Measurements from ENCODE around the gene ERC2. TPM values are rescaled to one million over a fixed set of nuclear protein-coding genes. Genes with fewer than 3 reads are reported as not detected.

Gene ERC2
- total RNA-seq, 1 donor from 2014 or later, result 7.4 TPM

DNA sequence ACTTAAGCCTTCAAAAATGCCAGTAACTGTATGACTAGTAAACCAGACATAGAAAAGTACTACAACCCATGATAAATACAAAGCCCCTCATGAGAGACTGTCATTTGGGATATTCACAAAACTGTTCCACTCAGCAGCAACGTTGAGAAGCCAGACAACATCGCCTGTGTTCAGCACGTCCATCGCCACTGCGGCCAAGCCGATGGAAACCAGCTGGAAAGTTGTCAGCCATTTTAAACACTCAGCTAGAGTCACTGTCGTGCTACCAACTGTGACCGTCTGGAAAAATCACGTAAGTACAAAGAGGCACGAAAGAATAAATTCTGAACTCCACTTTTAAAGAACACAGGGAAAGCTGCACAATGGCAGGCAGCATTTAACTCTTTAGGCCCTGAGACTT is 640.5 kb downstream of the ERC2 start:
- H3K27ac ChIP-seq (ENCODE audit: low read depth, low read length), result no peak overlapping the region
- H3K9me3 ChIP-seq (ENCODE audit: insufficient read depth, low read depth, low read length), result no peaks in the 10 kb centered on the region
- H3K4me3 ChIP-seq (ENCODE audit: insufficient read depth, low read depth, low read length), result no peak overlapping the region
- no peak overlapping the region for H3K9ac ChIP-seq (ENCODE audit: low read length)
- H3K79me2 ChIP-seq (ENCODE audit: insufficient read depth, low read length), result no peaks in the 10 kb centered on the region
- TF ChIP-seq EZH2 (IDR thresholded peaks at IDR 0.05; ENCODE audit: insufficient read depth, low read length) (no peak), CTCF (IDR thresholded peaks at IDR 0.05; ENCODE audit: insufficient read depth, low read depth, low read length) (no peak)
- Mint-ChIP-seq H3K4me1 (ENCODE audit: low read depth, unreplicated experiment) (no peaks in the 10 kb centered on the region), H3K36me3 (ENCODE audit: low read depth, unreplicated experiment) (peaks cover 2% of the 10 kb centered on the region), H3K27me3 (ENCODE audit: low read depth, unreplicated experiment) (no peaks in the 10 kb centered on the region), H3K27ac (ENCODE audit: unreplicated experiment) (no peak overlapping the region), H3K9me3 (ENCODE audit: unreplicated experiment) (peaks cover 3% of the 10 kb centered on the region), H3K4me3 (ENCODE audit: unreplicated experiment) (no peak overlapping the region)
- H3K36me3 ChIP-seq (ENCODE audit: insufficient read depth, low read length), result no peaks in the 10 kb centered on the region
- H3K27me3 ChIP-seq (ENCODE audit: insufficient read depth, low read length), result no peaks in the 10 kb centered on the region
- peaks cover 4% of the 10 kb centered on the region for H3K4me1 ChIP-seq (ENCODE audit: insufficient read depth, low read length)
- FAIRE-seq (no peak), DNase-seq (ENCODE audit: low read depth) (no peak)
- H2AFZ ChIP-seq (ENCODE audit: low read depth, low read length), result no peak overlapping the region
- no peaks in the 10 kb centered on the region for H4K20me1 ChIP-seq (ENCODE audit: insufficient read depth, low read length)
- no peak overlapping the region for H3K4me2 ChIP-seq (ENCODE audit: low read length)

DNA sequence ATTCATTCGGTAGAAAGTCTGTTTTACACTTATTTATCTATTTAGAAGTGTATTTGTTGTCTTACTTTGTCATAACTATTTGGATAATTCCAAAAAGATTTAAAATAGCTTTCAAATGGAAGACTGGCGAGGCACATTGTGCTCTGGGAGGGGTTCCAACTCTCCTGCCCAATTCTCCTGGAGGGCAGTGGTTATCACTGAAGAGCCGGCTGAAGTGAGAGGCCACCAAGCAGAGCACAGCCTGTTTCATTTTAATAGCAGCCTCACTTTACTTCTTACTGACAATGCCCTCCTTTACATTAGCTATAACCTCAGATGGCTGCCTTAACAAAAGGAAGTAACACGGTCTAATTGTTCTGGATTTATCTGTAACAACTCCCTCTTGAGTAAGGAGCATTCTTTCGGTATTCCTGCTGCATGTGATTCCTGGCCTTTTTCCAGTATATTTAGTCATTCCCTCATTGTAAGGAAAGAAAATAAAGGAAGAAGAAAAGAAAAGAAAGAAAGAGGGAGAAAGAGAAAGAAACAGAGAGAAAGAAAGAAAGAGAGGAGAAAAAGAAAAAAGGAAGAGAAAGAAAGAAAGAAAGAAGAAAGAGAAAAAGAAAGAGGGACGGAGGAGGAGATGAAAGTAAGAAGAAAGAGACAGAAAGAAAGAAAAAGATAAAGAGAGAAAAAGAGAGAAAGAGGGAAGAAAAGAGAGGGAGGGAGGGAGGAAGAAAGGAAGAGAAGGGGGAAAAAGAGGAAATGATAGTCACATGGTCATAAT is 641.4 kb downstream of the ERC2 start:
- H3K27ac Mint-ChIP-seq (ENCODE audit: unreplicated experiment), result no peak overlapping the region
- H3K4me1 ChIP-seq (ENCODE audit: insufficient read depth, low read length), result peaks cover 4% of the 10 kb centered on the region
- H3K4me3 ChIP-seq (ENCODE audit: insufficient read depth, low read depth, low read length), result no peak overlapping the region
- DNase-seq (ENCODE audit: low read depth) (peak; percentile 52), FAIRE-seq (no peak)
- no peaks in the 10 kb centered on the region for H3K9me3 ChIP-seq (ENCODE audit: insufficient read depth, low read depth, low read length)
- H3K36me3 Mint-ChIP-seq (ENCODE audit: low read depth, unreplicated experiment), result peaks cover 2% of the 10 kb centered on the region
- no peak for TF ChIP-seq CTCF (IDR thresholded peaks at IDR 0.05; ENCODE audit: insufficient read depth, low read depth, low read length)
- TF ChIP-seq EZH2 (IDR thresholded peaks at IDR 0.05; ENCODE audit: insufficient read depth, low read length), result no peak
- H3K9ac ChIP-seq (ENCODE audit: low read length), result no peak overlapping the region
- no peaks in the 10 kb centered on the region for H3K79me2 ChIP-seq (ENCODE audit: insufficient read depth, low read length)
- H3K4me1 Mint-ChIP-seq (ENCODE audit: low read depth, unreplicated experiment), result no peaks in the 10 kb centered on the region
- H3K4me2 ChIP-seq (ENCODE audit: low read length), result peak overlapping the region; percentile 49
- no peaks in the 10 kb centered on the region for H3K36me3 ChIP-seq (ENCODE audit: insufficient read depth, low read length)
- peaks cover 3% of the 10 kb centered on the region for H3K9me3 Mint-ChIP-seq (ENCODE audit: unreplicated experiment)
- no peak overlapping the region for H3K4me3 Mint-ChIP-seq (ENCODE audit: unreplicated experiment)
- no peak overlapping the region for H3K27ac ChIP-seq (ENCODE audit: low read depth, low read length)
- H4K20me1 ChIP-seq (ENCODE audit: insufficient read depth, low read length), result no peaks in the 10 kb centered on the region
- no peaks in the 10 kb centered on the region for H3K27me3 Mint-ChIP-seq (ENCODE audit: low read depth, unreplicated experiment)
- H3K27me3 ChIP-seq (ENCODE audit: insufficient read depth, low read length), result no peaks in the 10 kb centered on the region
- H2AFZ ChIP-seq (ENCODE audit: low read depth, low read length), result no peak overlapping the region

DNA sequence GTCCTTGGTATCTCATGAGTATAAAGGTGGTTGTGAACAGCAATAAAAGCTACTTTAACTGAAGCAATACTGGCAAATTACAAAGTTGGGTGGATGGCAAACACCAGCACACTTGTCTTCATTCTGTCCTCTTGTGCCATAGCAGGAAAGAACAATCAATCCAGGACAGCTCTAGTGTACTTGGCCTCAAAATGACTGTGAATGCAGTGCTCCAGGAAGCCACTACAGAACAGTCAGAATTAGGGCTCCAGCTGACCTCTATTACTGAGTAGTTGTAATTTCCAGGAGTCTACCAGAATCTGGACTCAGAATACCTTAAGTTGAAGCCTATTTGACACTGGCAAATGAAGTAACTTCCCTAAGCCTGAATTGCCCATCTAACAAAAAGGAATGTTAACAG is 642.2 kb downstream of the ERC2 start:
- TF ChIP-seq CTCF (IDR thresholded peaks at IDR 0.05; ENCODE audit: insufficient read depth, low read depth, low read length) (no peak), EZH2 (IDR thresholded peaks at IDR 0.05; ENCODE audit: insufficient read depth, low read length) (no peak)
- no peak overlapping the region for H3K27ac ChIP-seq (ENCODE audit: low read depth, low read length)
- no peak overlapping the region for H3K4me3 ChIP-seq (ENCODE audit: insufficient read depth, low read depth, low read length)
- peaks cover 4% of the 10 kb centered on the region for H3K4me1 ChIP-seq (ENCODE audit: insufficient read depth, low read length)
- Mint-ChIP-seq H3K4me1 (ENCODE audit: low read depth, unreplicated experiment) (no peaks in the 10 kb centered on the region), H3K4me3 (ENCODE audit: unreplicated experiment) (no peak overlapping the region), H3K9me3 (ENCODE audit: unreplicated experiment) (peaks cover 3% of the 10 kb centered on the region), H3K36me3 (ENCODE audit: low read depth, unreplicated experiment) (no peaks in the 10 kb centered on the region), H3K27ac (ENCODE audit: unreplicated experiment) (no peak overlapping the region), H3K27me3 (ENCODE audit: low read depth, unreplicated experiment) (no peaks in the 10 kb centered on the region)
- H3K27me3 ChIP-seq (ENCODE audit: insufficient read depth, low read length), result no peaks in the 10 kb centered on the region
- no peaks in the 10 kb centered on the region for H3K36me3 ChIP-seq (ENCODE audit: insufficient read depth, low read length)
- FAIRE-seq, result no peak
- no peaks in the 10 kb centered on the region for H4K20me1 ChIP-seq (ENCODE audit: insufficient read depth, low read length)
- H3K9me3 ChIP-seq (ENCODE audit: insufficient read depth, low read depth, low read length), result no peaks in the 10 kb centered on the region
- no peak overlapping the region for H3K4me2 ChIP-seq (ENCODE audit: low read length)
- no peak overlapping the region for H3K9ac ChIP-seq (ENCODE audit: low read length)
- H3K79me2 ChIP-seq (ENCODE audit: insufficient read depth, low read length), result no peaks in the 10 kb centered on the region
- no peak for DNase-seq (ENCODE audit: low read depth)
- no peak overlapping the region for H2AFZ ChIP-seq (ENCODE audit: low read depth, low read length)

Data from astrocyte (in vitro differentiated cells and primary cell).